Tibial nerve (tissue), 3 donors: ENCODE measurements around the gene SEC22B.
"Not testable (repeated sequence)": the region's sequence is repeated elsewhere in the genome, so short reads cannot be mapped to it uniquely, and the experiment has no call there.

Experiments
- POLR2A ChIP-seq, 2 donors: fragments of 450-650 bp; IDR thresholded peaks; one replicate each; pipeline ENCODE4 v1.6.1; 2017; ENCODE audit warnings: antibody characterized with exemption in 2 of 2, mild to moderate bottlenecking in 2 of 2, moderate library complexity in 2 of 2
- TF ChIP-seq, protein P1 (sequence below), 5 experiments: fragments of 200-600 bp in 3 of 5; fragments of 450-650 bp in 2 of 5; sonication (generic) in 3 of 5; IDR thresholded peaks; one replicate each; pipeline ENCODE4 v1.5.1; 2016 to 2019; ENCODE audit warnings: antibody characterized with exemption in 5 of 5, mild to moderate bottlenecking in 3 of 5, moderate library complexity in 2 of 5

DNA sequence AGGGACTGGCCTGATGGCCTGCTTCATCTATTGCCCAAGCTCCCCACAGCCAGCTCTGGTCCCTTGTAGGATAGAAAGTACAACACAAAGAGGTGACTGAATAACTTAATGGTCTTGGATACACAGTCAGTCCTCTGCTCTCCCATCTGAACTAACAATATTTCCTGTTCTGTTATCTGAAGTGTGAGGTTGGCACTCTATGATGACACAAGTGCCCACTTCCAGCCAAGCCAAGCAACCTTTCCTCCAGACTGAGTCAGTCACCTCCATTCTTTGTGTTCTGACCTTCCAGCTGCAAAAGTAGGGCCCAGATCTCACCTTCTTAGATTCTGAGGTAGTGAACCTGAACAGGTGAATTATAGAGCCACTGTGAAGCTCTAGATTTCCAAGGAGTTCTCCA lies 34.5 kb downstream of the SEC22B start:
- TF ChIP-seq, protein P1, sequence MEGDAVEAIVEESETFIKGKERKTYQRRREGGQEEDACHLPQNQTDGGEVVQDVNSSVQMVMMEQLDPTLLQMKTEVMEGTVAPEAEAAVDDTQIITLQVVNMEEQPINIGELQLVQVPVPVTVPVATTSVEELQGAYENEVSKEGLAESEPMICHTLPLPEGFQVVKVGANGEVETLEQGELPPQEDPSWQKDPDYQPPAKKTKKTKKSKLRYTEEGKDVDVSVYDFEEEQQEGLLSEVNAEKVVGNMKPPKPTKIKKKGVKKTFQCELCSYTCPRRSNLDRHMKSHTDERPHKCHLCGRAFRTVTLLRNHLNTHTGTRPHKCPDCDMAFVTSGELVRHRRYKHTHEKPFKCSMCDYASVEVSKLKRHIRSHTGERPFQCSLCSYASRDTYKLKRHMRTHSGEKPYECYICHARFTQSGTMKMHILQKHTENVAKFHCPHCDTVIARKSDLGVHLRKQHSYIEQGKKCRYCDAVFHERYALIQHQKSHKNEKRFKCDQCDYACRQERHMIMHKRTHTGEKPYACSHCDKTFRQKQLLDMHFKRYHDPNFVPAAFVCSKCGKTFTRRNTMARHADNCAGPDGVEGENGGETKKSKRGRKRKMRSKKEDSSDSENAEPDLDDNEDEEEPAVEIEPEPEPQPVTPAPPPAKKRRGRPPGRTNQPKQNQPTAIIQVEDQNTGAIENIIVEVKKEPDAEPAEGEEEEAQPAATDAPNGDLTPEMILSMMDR (IDR thresholded peaks at IDR 0.05), result not testable (repeated sequence)
- TF ChIP-seq POLR2A (IDR thresholded peaks at IDR 0.05), result not testable (repeated sequence)
